WI38 (cell line): ENCODE data around the gene ZFP28.
A peak's percentile ranks its signal among the peaks of the same experiment; 100 is the strongest.

Experiments used
- H3K4me3 ChIP-seq: 2 replicates; pipeline ENCODE4 v1.5.1; 2011; ENCODE audit warnings: low read depth, mild to moderate bottlenecking, control low read depth, low read length
- TF ChIP-seq, protein P1 (sequence below): IDR thresholded peaks from 2 replicates; pipeline ENCODE4 v1.5.1; 2012; ENCODE audit warnings: low read depth, mild to moderate bottlenecking, control low read depth, low read length

Gene ZFP28

DNA sequence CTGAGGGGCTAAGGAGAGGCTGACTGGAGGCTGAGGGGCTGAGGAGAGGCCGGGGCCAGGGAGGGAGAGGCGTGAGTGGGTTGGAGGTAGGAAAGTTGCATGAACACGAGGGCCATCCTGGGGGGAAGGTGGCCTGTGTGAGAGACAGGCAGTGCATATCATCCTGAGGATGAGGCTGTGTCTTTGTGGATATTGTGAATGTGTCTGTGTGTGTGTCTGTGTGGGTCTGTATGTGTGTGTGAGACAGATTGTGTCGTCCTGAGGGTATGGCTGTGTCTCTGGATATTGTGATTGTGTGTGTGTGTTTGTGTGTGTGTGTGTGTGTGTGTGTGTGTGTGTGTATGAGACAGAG lies 56.8 kb downstream of the ZFP28 start:
- TF ChIP-seq, protein P1, sequence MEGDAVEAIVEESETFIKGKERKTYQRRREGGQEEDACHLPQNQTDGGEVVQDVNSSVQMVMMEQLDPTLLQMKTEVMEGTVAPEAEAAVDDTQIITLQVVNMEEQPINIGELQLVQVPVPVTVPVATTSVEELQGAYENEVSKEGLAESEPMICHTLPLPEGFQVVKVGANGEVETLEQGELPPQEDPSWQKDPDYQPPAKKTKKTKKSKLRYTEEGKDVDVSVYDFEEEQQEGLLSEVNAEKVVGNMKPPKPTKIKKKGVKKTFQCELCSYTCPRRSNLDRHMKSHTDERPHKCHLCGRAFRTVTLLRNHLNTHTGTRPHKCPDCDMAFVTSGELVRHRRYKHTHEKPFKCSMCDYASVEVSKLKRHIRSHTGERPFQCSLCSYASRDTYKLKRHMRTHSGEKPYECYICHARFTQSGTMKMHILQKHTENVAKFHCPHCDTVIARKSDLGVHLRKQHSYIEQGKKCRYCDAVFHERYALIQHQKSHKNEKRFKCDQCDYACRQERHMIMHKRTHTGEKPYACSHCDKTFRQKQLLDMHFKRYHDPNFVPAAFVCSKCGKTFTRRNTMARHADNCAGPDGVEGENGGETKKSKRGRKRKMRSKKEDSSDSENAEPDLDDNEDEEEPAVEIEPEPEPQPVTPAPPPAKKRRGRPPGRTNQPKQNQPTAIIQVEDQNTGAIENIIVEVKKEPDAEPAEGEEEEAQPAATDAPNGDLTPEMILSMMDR, result no peak
- peak overlapping the region; percentile 81 for H3K4me3 ChIP-seq

DNA sequence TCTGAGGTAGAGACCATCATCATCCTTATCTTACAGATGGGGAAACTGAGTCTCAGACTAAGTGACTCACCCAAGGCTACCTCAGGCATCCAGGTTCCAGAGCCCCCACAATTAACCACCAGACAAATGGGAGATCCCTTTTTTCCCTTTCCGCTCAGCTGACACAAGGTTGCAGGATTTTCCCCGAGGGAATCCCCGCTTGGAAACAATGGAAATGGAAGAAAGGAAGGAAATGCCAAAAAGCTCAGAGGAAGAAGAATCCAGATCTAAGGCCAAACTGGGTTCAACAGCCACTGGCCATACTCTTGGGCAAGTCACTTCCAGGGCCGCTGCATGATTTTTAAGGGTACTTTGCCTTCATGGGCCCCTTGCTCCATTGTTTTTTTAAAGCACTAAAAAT lies 57.9 kb downstream of the ZFP28 start:
- H3K4me3 ChIP-seq, result no peak overlapping the region
- TF ChIP-seq, protein P1, result no peak

DNA sequence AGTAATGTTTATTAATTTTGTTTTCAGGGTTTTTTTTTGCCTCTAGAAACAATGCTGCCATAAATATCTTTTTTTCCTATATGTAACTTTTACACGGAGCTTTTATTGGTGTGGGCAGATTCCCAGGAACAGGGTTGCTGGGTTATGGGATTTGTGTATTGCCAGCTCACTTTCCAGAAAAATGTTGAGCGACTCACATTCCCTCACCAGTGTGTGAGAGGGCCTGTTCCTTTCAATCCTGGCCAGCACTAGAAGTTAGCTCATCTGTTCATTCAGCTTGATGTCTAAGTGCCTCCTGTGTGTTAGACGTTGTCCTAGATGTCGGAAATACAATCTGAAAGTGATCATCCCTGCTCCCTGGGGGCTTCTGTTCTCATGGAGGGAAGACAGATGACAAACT lies 58.9 kb downstream of the ZFP28 start:
- TF ChIP-seq, protein P1, result no peak
- H3K4me3 ChIP-seq, result no peak overlapping the region

DNA sequence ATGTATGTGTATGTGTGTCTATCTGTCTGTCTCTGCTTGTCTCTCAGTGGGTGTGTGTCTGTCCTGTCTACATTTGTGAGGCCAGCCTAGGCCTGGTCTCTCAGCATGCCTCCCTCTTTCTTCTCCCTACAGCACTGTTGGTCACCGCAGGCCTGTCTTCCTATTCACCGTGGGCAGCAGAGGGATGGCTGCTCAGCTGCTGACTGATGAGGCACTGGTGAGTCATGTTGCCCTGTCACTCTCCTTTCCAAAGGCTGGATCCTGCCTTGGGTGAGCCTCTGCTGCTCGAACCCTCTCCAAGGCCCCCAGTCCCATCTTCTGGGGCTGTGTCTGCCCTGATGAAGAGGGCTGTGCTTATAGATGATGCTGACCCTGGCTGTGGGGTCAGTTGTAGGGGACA lies 62.6 kb downstream of the ZFP28 start:
- no peak overlapping the region for H3K4me3 ChIP-seq
- TF ChIP-seq, protein P1, result no peak

DNA sequence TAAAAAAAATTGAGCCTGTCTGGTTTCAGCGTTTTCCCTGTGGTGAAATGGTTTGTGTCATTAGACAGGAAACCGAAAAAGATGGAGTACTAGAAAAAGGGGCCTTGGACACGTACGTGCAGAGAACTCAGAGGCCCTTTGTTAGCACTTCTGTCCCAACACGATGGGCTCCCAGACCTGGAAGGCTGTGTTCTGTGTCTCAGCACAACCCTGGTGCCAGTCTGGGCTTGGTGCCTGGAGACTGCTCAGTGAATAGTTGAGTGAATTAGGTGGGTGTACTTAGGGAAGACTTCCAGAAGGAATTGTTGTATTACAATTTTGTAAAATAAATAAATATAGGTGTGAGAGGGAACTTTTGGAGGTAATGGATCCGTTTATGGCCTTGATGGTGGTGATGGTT lies 65.1 kb downstream of the ZFP28 start:
- no peak overlapping the region for H3K4me3 ChIP-seq
- TF ChIP-seq, protein P1, result no peak
